HG03575 (cell line): ENCODE data around the gene PTGFRN.
"Not testable (repeated sequence)": the region's sequence is repeated elsewhere in the genome, so short reads cannot be mapped to it uniquely, and the experiment has no call there.

Experiments
- ATAC-seq: cut with Tn5 transposase; IDR thresholded peaks from one replicate; pipeline ENCODE4 v1.9.1; 2021; ENCODE audit not compliant: unreplicated experiment, insufficient number of reproducible peaks, low FRiP score; ENCODE audit errors: extremely low read depth

PTGFRN gene

GRCh38 chr1:116909512-116910378 is at the start of gene PTGFRN:
Gene PTGFRN, plus strand, starts transcription at chr1:116909916. Its CDS starts 288 bp downstream, at chr1:116910204.
- ATAC-seq, result no peak

GRCh38 chr1:116860167-116860566 is 49.5 kb upstream of the PTGFRN start:
- not testable (repeated sequence) for ATAC-seq

GRCh38 chr1:116861137-116861536 is 48.6 kb upstream of the PTGFRN start:
- no peak for ATAC-seq

GRCh38 chr1:116863031-116863430 is 46.7 kb upstream of the PTGFRN start:
- not testable (repeated sequence) for ATAC-seq

GRCh38 chr1:116866478-116866877 is 43.2 kb upstream of the PTGFRN start:
- not testable (repeated sequence) for ATAC-seq

GRCh38 chr1:116868385-116868784 is 41.3 kb upstream of the PTGFRN start:
- ATAC-seq, result no peak

- no peak for ATAC-seq
These were observed 40.1 kb upstream of the PTGFRN start for GRCh38 chr1:116869611-116870010.

GRCh38 chr1:116870300-116870699 is 39.4 kb upstream of the PTGFRN start:
- no peak for ATAC-seq

- ATAC-seq, result no peak
These were observed 38.0 kb upstream of the PTGFRN start for GRCh38 chr1:116871779-116872146.

- no peak for ATAC-seq
These were observed 35.9 kb upstream of the PTGFRN start for GRCh38 chr1:116873680-116874271.

GRCh38 chr1:116874733-116875249 is 34.9 kb upstream of the PTGFRN start:
- no peak for ATAC-seq

GRCh38 chr1:116875391-116875790 is 34.3 kb upstream of the PTGFRN start:
- no peak for ATAC-seq

GRCh38 chr1:116875946-116876345 is 33.8 kb upstream of the PTGFRN start:
- not testable (repeated sequence) for ATAC-seq

- no peak for ATAC-seq
These were observed 32.4 kb upstream of the PTGFRN start for GRCh38 chr1:116877141-116877818.

GRCh38 chr1:116878804-116879477 is 30.8 kb upstream of the PTGFRN start:
- ATAC-seq, result no peak

- no peak for ATAC-seq
These were observed 30.1 kb upstream of the PTGFRN start for GRCh38 chr1:116879478-116880133.

GRCh38 chr1:116880917-116881316 is 28.8 kb upstream of the PTGFRN start:
- ATAC-seq, result no peak

- no peak for ATAC-seq
These were observed 27.7 kb upstream of the PTGFRN start for GRCh38 chr1:116881879-116882520.
